ENCODE data around the gene DUSP15. TPM values are rescaled to one million over a fixed set of nuclear protein-coding genes. Genes with fewer than 3 reads are reported as not detected.

Gene DUSP15
- total RNA-seq, 1 experiment from 2014 or later, result 9.1 TPM

- Histone ChIP-seq H3K9me3 (no peaks in the 10 kb centered on the region), H3K4me3 (ENCODE audit: low read depth, low read length) (no peak overlapping the region), H3K4me1 (no peaks in the 10 kb centered on the region), H3K36me3 (ENCODE audit: control insufficient read depth, insufficient read depth, low read length) (no peaks in the 10 kb centered on the region), H3K27me3 (replicated peaks; ENCODE audit: control insufficient read depth, insufficient read depth, low read length) (no peaks in the 10 kb centered on the region)
- Mint-ChIP-seq H3K4me1 (ENCODE audit: low read depth, unreplicated experiment) (no peaks in the 10 kb centered on the region), H3K36me3 (ENCODE audit: insufficient read depth, unreplicated experiment) (no peaks in the 10 kb centered on the region), H3K9me3 (ENCODE audit: unreplicated experiment) (no peaks in the 10 kb centered on the region), H3K27me3 (ENCODE audit: insufficient read depth, unreplicated experiment) (no peaks in the 10 kb centered on the region), H3K27ac (ENCODE audit: unreplicated experiment) (no peak overlapping the region), H3K4me3 (ENCODE audit: unreplicated experiment) (no peak overlapping the region)
- BruUV-seq (replicated peaks), result no TSS peak
- TF ChIP-seq CTCF (IDR thresholded peaks at IDR 0.05; ENCODE audit: insufficient read depth in 1 of 2, low read depth in 1 of 2, low read length in 1 of 2, severe bottlenecking in 1 of 2, unreplicated experiment in 1 of 2), result no peak
- DNase-seq, result no peak
- intact Hi-C loops (cut with micrococcal nuclease; ENCODE audit: unreplicated experiment), result no loop called here
- POLR2A ChIA-PET, result no interaction called here
- CTCF ChIA-PET, result interaction anchor here (0.6 to 1.5 kb wide), 4 partner anchors 15 to 104 kb away, joined by 3 to 5 read pairs (median 3); no protein-coding TSS in a partner anchor
These were observed 51.9 kb downstream of the DUSP15 start for GRCh38 chr20:31818376-31818908.

- H3K4me3 Mint-ChIP-seq (ENCODE audit: unreplicated experiment), result no peak overlapping the region
- ChIA-PET CTCF (interaction anchor here (0.6 to 1.7 kb wide), 5 partner anchors 10 to 135 kb away, joined by 3 to 5 read pairs (median 3); partner anchors contain the start of gene PDRG1), POLR2A (no interaction called here)
- H3K9me3 ChIP-seq, result no peaks in the 10 kb centered on the region
- no peaks in the 10 kb centered on the region for H3K4me1 Mint-ChIP-seq (ENCODE audit: low read depth, unreplicated experiment)
- no TSS peak for BruUV-seq (replicated peaks)
- no peaks in the 10 kb centered on the region for H3K9me3 Mint-ChIP-seq (ENCODE audit: unreplicated experiment)
- intact Hi-C loops (cut with micrococcal nuclease; ENCODE audit: unreplicated experiment), result no loop called here
- no peak overlapping the region for H3K4me3 ChIP-seq (ENCODE audit: low read depth, low read length)
- H3K4me1 ChIP-seq, result no peaks in the 10 kb centered on the region
- no peaks in the 10 kb centered on the region for H3K27me3 ChIP-seq (replicated peaks; ENCODE audit: control insufficient read depth, insufficient read depth, low read length)
- no peaks in the 10 kb centered on the region for H3K27me3 Mint-ChIP-seq (ENCODE audit: insufficient read depth, unreplicated experiment)
- DNase-seq, result no peak
- H3K36me3 ChIP-seq (ENCODE audit: control insufficient read depth, insufficient read depth, low read length), result no peaks in the 10 kb centered on the region
- no peak overlapping the region for H3K27ac Mint-ChIP-seq (ENCODE audit: unreplicated experiment)
- TF ChIP-seq CTCF (IDR thresholded peaks at IDR 0.05; ENCODE audit: insufficient read depth in 1 of 2, low read depth in 1 of 2, low read length in 1 of 2, severe bottlenecking in 1 of 2, unreplicated experiment in 1 of 2), result no peak
- no peaks in the 10 kb centered on the region for H3K36me3 Mint-ChIP-seq (ENCODE audit: insufficient read depth, unreplicated experiment)
These were observed 52.9 kb downstream of the DUSP15 start for GRCh38 chr20:31817461-31817860.

GRCh38 chr20:31816221-31816620 lies 54.1 kb downstream of the DUSP15 start:
- no peak for TF ChIP-seq CTCF (IDR thresholded peaks at IDR 0.05; ENCODE audit: insufficient read depth in 1 of 2, low read depth in 1 of 2, low read length in 1 of 2, severe bottlenecking in 1 of 2, unreplicated experiment in 1 of 2)
- Mint-ChIP-seq H3K27ac (ENCODE audit: unreplicated experiment) (no peak overlapping the region), H3K27me3 (ENCODE audit: insufficient read depth, unreplicated experiment) (no peaks in the 10 kb centered on the region), H3K36me3 (ENCODE audit: insufficient read depth, unreplicated experiment) (peaks cover 11% of the 10 kb centered on the region), H3K4me3 (ENCODE audit: unreplicated experiment) (no peak overlapping the region), H3K4me1 (ENCODE audit: low read depth, unreplicated experiment) (no peaks in the 10 kb centered on the region), H3K9me3 (ENCODE audit: unreplicated experiment) (no peaks in the 10 kb centered on the region)
- Histone ChIP-seq H3K27me3 (replicated peaks; ENCODE audit: control insufficient read depth, insufficient read depth, low read length) (no peaks in the 10 kb centered on the region), H3K4me3 (ENCODE audit: low read depth, low read length) (no peak overlapping the region), H3K36me3 (ENCODE audit: control insufficient read depth, insufficient read depth, low read length) (no peaks in the 10 kb centered on the region), H3K4me1 (no peaks in the 10 kb centered on the region), H3K9me3 (no peaks in the 10 kb centered on the region)
- no peak for DNase-seq
- POLR2A ChIA-PET, result no interaction called here
- CTCF ChIA-PET, result interaction anchor here (1.7 kb wide), 1 partner anchor 136 kb away, joined by 5 read pairs; the partner anchor contains the start of gene PDRG1
- intact Hi-C loops (cut with micrococcal nuclease; ENCODE audit: unreplicated experiment), result no loop called here
- BruUV-seq (replicated peaks), result no TSS peak

All from Caco-2 (cell line).